ENCODE measurements around the gene PRKCA.
"Not testable (repeated sequence)": the region's sequence is repeated elsewhere in the genome, so short reads cannot be mapped to it uniquely, and the experiment has no call there.

The PRKCA gene

GRCh38 chr17:66620528-66620927 is 318.1 kb downstream of the PRKCA start:
- TF ChIP-seq MYC (IDR thresholded peaks at IDR 0.05; ENCODE audit: low read depth, low read length) (no peak), POLR2A (IDR thresholded peaks at IDR 0.05; ENCODE audit: extremely low read depth, insufficient read length) (no peak), CTCF (IDR thresholded peaks at IDR 0.05; ENCODE audit: low read depth, low read length) (no peak), MAX (IDR thresholded peaks at IDR 0.05; ENCODE audit: low read depth, low read length) (no peak)
- no peak for DNase-seq (ENCODE audit: low read depth)
- H3K4me3 ChIP-seq (ENCODE audit: low read depth, low read length): no peak overlapping the region

GRCh38 chr17:66624630-66625029 is 322.2 kb downstream of the PRKCA start:
- H3K4me3 ChIP-seq (ENCODE audit: low read depth, low read length); DNase-seq (ENCODE audit: low read depth): not testable (repeated sequence)

- no peak for TF ChIP-seq MAX (IDR thresholded peaks at IDR 0.05; ENCODE audit: low read depth, low read length)
- no peak for TF ChIP-seq CTCF (IDR thresholded peaks at IDR 0.05; ENCODE audit: low read depth, low read length)
- TF ChIP-seq MYC (IDR thresholded peaks at IDR 0.05; ENCODE audit: low read depth, low read length): no peak
- no peak for TF ChIP-seq POLR2A (IDR thresholded peaks at IDR 0.05; ENCODE audit: extremely low read depth, insufficient read length)
- H3K4me3 ChIP-seq (ENCODE audit: low read depth, low read length): no peak overlapping the region
- DNase-seq (ENCODE audit: low read depth): peak; percentile 41
Observed at GRCh38 chr17:66625311-66625767, 322.9 kb downstream of the PRKCA start.

GRCh38 chr17:66627985-66628384 is 325.6 kb downstream of the PRKCA start:
- DNase-seq (ENCODE audit: low read depth): no peak
- TF ChIP-seq POLR2A (IDR thresholded peaks at IDR 0.05; ENCODE audit: extremely low read depth, insufficient read length) (no peak), MYC (IDR thresholded peaks at IDR 0.05; ENCODE audit: low read depth, low read length) (no peak), MAX (IDR thresholded peaks at IDR 0.05; ENCODE audit: low read depth, low read length) (no peak), CTCF (IDR thresholded peaks at IDR 0.05; ENCODE audit: low read depth, low read length) (no peak)
- H3K4me3 ChIP-seq (ENCODE audit: low read depth, low read length): no peak overlapping the region

GRCh38 chr17:66629762-66630161 is 327.3 kb downstream of the PRKCA start:
- no peak for DNase-seq (ENCODE audit: low read depth)
- TF ChIP-seq POLR2A (IDR thresholded peaks at IDR 0.05; ENCODE audit: extremely low read depth, insufficient read length) (no peak), MAX (IDR thresholded peaks at IDR 0.05; ENCODE audit: low read depth, low read length) (no peak), MYC (IDR thresholded peaks at IDR 0.05; ENCODE audit: low read depth, low read length) (no peak), CTCF (IDR thresholded peaks at IDR 0.05; ENCODE audit: low read depth, low read length) (no peak)
- H3K4me3 ChIP-seq (ENCODE audit: low read depth, low read length): no peak overlapping the region

DNA sequence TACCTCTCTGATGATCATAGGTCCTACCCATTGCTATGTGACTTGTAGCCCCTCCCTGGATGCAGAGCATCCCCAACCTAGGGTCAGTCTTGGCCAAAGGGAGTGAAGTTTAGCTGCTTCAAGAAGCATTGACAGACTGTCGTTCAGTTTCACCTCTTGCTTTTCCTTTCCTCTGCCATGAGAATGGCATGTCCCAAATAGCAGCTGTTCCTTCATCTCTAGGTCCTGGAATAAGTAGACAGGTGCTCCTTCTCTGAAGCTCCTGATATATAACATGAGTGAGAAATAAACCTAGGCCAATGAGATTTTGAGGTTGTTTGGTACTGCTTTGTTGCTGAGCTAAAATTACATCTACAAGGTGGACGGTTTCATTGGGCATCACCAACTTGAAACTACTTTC is 328.0 kb downstream of the PRKCA start:
- TF ChIP-seq CTCF (IDR thresholded peaks at IDR 0.05; ENCODE audit: low read depth, low read length) (no peak), MAX (IDR thresholded peaks at IDR 0.05; ENCODE audit: low read depth, low read length) (no peak), MYC (IDR thresholded peaks at IDR 0.05; ENCODE audit: low read depth, low read length) (no peak), POLR2A (IDR thresholded peaks at IDR 0.05; ENCODE audit: extremely low read depth, insufficient read length) (no peak)
- H3K4me3 ChIP-seq (ENCODE audit: low read depth, low read length): no peak overlapping the region
- no peak for DNase-seq (ENCODE audit: low read depth)

Measured in NB4 (cell line).